SK-N-SH (cell line): Measurements from ENCODE around the gene SERPINB10. TPM values are rescaled to one million over a fixed set of nuclear protein-coding genes. Genes with fewer than 3 reads are reported as not detected.

Experiments used
- CTCF ChIA-PET: fragments of 300-600, 350-600 bp; formaldehyde crosslinking; extraction: SDS; loops from one replicate; lab custom pipeline; 2021; lab: Yijun Ruan, JAX
- POLR2A ChIA-PET: fragments of 350-600 bp; sonication (Branson Sonifier 250); formaldehyde crosslinking; extraction: SDS; loops from one replicate; lab custom pipeline; 2020; ENCODE audit warnings: antibody characterized with exemption, inconsistent platforms; lab: Yijun Ruan, JAX
- DNase-seq: peaks from one replicate; pipeline ENCODE4 v3.0.0; 2012
- H2AFZ ChIP-seq: fragments of 200-600 bp; sonication (generic); 2 replicates; pipeline ENCODE4 v1.8.1; 2016; ENCODE audit warnings: antibody characterized with exemption, mild to moderate bottlenecking, low read depth
- H3F3A ChIP-seq: fragments of 200-600 bp; sonication (generic); replicated peaks from 2 replicates; pipeline ENCODE3; 2016; ENCODE audit warnings: antibody characterized with exemption, mild to moderate bottlenecking; ENCODE audit not compliant: insufficient read depth
- H3K27ac ChIP-seq, 2 experiments: fragments of 200-500 bp in 1 of 2; fragments of 200-600 bp in 1 of 2; sonication (Bioruptor generic) in 1 of 2; sonication (generic), shearing (Covaris generic) in 1 of 2; 2 replicates each; pipeline versions ENCODE4 v1.5.1 to v1.6.1; 2014 to 2016; ENCODE audit warnings: low read depth in 2 of 2, inconsistent platforms in 1 of 2, low read length in 1 of 2, mild to moderate bottlenecking in 1 of 2, mixed read lengths in 1 of 2
- H3K27me3 ChIP-seq: fragments of 200-600 bp; sonication (generic), shearing (Covaris generic); 2 replicates; pipeline ENCODE4 v1.6.1; 2016; ENCODE audit warnings: mixed run types; ENCODE audit not compliant: insufficient read depth
- H3K36me3 ChIP-seq, 2 experiments: fragments of 200-500 bp in 1 of 2; fragments of 200-600 bp in 1 of 2; sonication (Bioruptor generic) in 1 of 2; sonication (generic) in 1 of 2; replicated peaks in 1 of 2; 2 replicates each; pipeline versions ENCODE3 to v1.5.1; 2014 to 2016; ENCODE audit warnings: low read length in 1 of 2, mild to moderate bottlenecking in 1 of 2; ENCODE audit not compliant: insufficient read depth in 2 of 2, control insufficient read depth in 1 of 2
- H3K4me1 ChIP-seq, 2 experiments: fragments of 200-500 bp in 1 of 2; fragments of 200-600 bp in 1 of 2; sonication (Bioruptor generic) in 1 of 2; sonication (generic), shearing (Covaris generic) in 1 of 2; 2 replicates each; pipeline versions ENCODE4 v1.5.1 to v1.6.1; 2014 to 2016; ENCODE audit warnings: low read depth in 1 of 2, low read length in 1 of 2, mixed run types in 1 of 2; ENCODE audit not compliant: insufficient read depth in 2 of 2, control insufficient read depth in 1 of 2
- H3K4me2 ChIP-seq: fragments of 200-600 bp; sonication (generic), shearing (Covaris generic); 2 replicates; pipeline ENCODE4 v1.6.1; 2017; ENCODE audit warnings: mixed run types
- H3K4me3 ChIP-seq, 2 experiments: fragments of 200-500 bp in 1 of 2; fragments of 200-600 bp in 1 of 2; sonication (Bioruptor generic) in 1 of 2; sonication (generic), shearing (Covaris generic) in 1 of 2; 2 replicates each; pipeline versions ENCODE4 v1.5.1 to v1.8.1; 2014 to 2016; ENCODE audit warnings: low read depth in 2 of 2, inconsistent platforms in 1 of 2, low read length in 1 of 2, mild to moderate bottlenecking in 1 of 2, mixed read lengths in 1 of 2, moderate library complexity in 1 of 2
- H3K79me2 ChIP-seq: fragments of 200-600 bp; sonication (generic); 2 replicates; pipeline ENCODE4 v1.8.1; 2017; ENCODE audit warnings: mild to moderate bottlenecking; ENCODE audit not compliant: insufficient read depth
- H3K9ac ChIP-seq: fragments of 200-600 bp; sonication (generic); 2 replicates; pipeline ENCODE4 v1.6.1; 2017; ENCODE audit warnings: mixed run types
- H3K9me2 ChIP-seq: fragments of 200-600 bp; sonication (generic); 2 replicates; pipeline ENCODE4 v1.6.1; 2017; ENCODE audit warnings: mixed run types
- H3K9me3 ChIP-seq: fragments of 200-600 bp; sonication (generic); 2 replicates; pipeline ENCODE4 v1.6.1; 2017; ENCODE audit warnings: mixed run types, mild to moderate bottlenecking, moderate library complexity
- H4K20me1 ChIP-seq: fragments of 200-600 bp; sonication (generic); 2 replicates; pipeline ENCODE4 v1.6.1; 2017; ENCODE audit warnings: mild to moderate bottlenecking, mixed run types; ENCODE audit not compliant: insufficient read depth
- CTCF ChIP-seq: fragments of 200-600 bp; sonication (generic); IDR thresholded peaks from 2 replicates; pipeline ENCODE4 v1.6.1; 2017; ENCODE audit warnings: antibody characterized with exemption, mild to moderate bottlenecking, moderate library complexity
- ELF1 ChIP-seq: IDR thresholded peaks from 2 replicates; pipeline ENCODE4 v1.4.0; 2012
- EZH2phosphoT487 ChIP-seq: fragments of 200-600 bp; sonication (generic); IDR thresholded peaks from 2 replicates; pipeline ENCODE4 v1.6.1; 2017; ENCODE audit warnings: low read depth, mixed run types, mild to moderate bottlenecking, antibody characterized with exemption, moderate library complexity, borderline replicate concordance
- FOXJ3 ChIP-seq: sonication (generic); formaldehyde crosslinking; IDR thresholded peaks from 2 replicates; pipeline ENCODE4 v1.5.1; 2020; ENCODE audit warnings: mild to moderate bottlenecking, missing genetic modification reagents
- JUND ChIP-seq: IDR thresholded peaks from 2 replicates; pipeline ENCODE4 v1.4.0; 2012
- NFIC ChIP-seq: IDR thresholded peaks from 2 replicates; pipeline ENCODE4 v1.4.0; 2012; ENCODE audit warnings: borderline replicate concordance
- NRF1 ChIP-seq: IDR thresholded peaks from 2 replicates; pipeline ENCODE4 v1.6.1; 2012; ENCODE audit warnings: low read depth, mild to moderate bottlenecking, low read length
- PBX3 ChIP-seq: IDR thresholded peaks from 2 replicates; pipeline ENCODE4; 2012
- POLR2AphosphoS5 ChIP-seq: IDR thresholded peaks from 2 replicates; pipeline ENCODE4 v1.6.1; 2012; ENCODE audit warnings: low read depth, low read length
- RAD21 ChIP-seq: IDR thresholded peaks from 2 replicates; pipeline ENCODE4 v1.6.1; 2012; ENCODE audit warnings: mild to moderate bottlenecking, low read length
- RCOR1 ChIP-seq: fragments of 150-350 bp; IDR thresholded peaks from 2 replicates; pipeline ENCODE4 v1.6.1; 2017; ENCODE audit warnings: antibody characterized with exemption, low read length
- REST ChIP-seq: IDR thresholded peaks from 2 replicates; pipeline ENCODE4 v1.6.1; 2012; ENCODE audit warnings: mild to moderate bottlenecking, low read depth, low read length, moderate library complexity
- RFX5 ChIP-seq: IDR thresholded peaks from 2 replicates; pipeline ENCODE4 v1.6.1; 2012; ENCODE audit warnings: mild to moderate bottlenecking, improper control_type of control experiment, low read length
- RXRA ChIP-seq: IDR thresholded peaks from 2 replicates; pipeline ENCODE4 v1.4.0; 2012; ENCODE audit warnings: low read depth, mild to moderate bottlenecking, borderline replicate concordance
- SIN3A ChIP-seq: IDR thresholded peaks from 2 replicates; pipeline ENCODE4 v1.6.1; 2012; ENCODE audit warnings: low read depth, mild to moderate bottlenecking, low read length, moderate library complexity, borderline replicate concordance
- SMC3 ChIP-seq: IDR thresholded peaks from 2 replicates; pipeline ENCODE4 v1.6.1; 2012; ENCODE audit warnings: low read depth, low read length, improper control_type of control experiment
- TEAD4 ChIP-seq: IDR thresholded peaks from 2 replicates; pipeline ENCODE4 v1.4.0; 2012; ENCODE audit warnings: mild to moderate bottlenecking, borderline replicate concordance; ENCODE audit not compliant: insufficient read depth
- USF1 ChIP-seq: IDR thresholded peaks from 2 replicates; pipeline ENCODE4 v1.4.0; 2012; ENCODE audit warnings: low read depth, borderline replicate concordance
- USF2 ChIP-seq: fragments of 150-350 bp; IDR thresholded peaks from 2 replicates; pipeline ENCODE4 v1.6.1; 2017; ENCODE audit warnings: antibody characterized with exemption, low read length, low read depth, borderline replicate concordance
- WGBS: methylation state at CpG from one replicate; pipeline ENCODE4 v1.1.6; 2017; ENCODE audit warnings: low lambda C conversion rate; 5-methylcytosine and 5-hydroxymethylcytosine counted together
- polyA plus RNA-seq, 3 experiments: library from polyadenylated mRNA; depleted of rRNA; stranded (reverse); fragments of >200 nt; gene quantifications; 2 replicates each; pipeline ENCODE4 v1.2.3, GENCODE V29; 2012

The SERPINB10 gene
- polyA plus RNA-seq, 1 of the 3 experiments (the other 2 are of a cell fraction), result 0.10 TPM

GRCh38 chr18:63965716-63966330 is 58.1 kb downstream of the SERPINB10 start:
- Histone ChIP-seq H3K36me3 (no peaks in the 10 kb centered on the region), H3K4me1 (peaks cover 0 to 8% of the 10 kb centered on the region in 2 experiments; a peak in 3 of 4 replicates), H3K27ac (no peak overlapping the region), H3K9ac (no peak overlapping the region), H3K4me2 (no peak overlapping the region), H3K9me3 (no peaks in the 10 kb centered on the region), H3F3A (peaks cover 7% of the 10 kb centered on the region), H3K9me2 (no peaks in the 10 kb centered on the region), H2AFZ (no peak overlapping the region), H3K4me3 (no peak overlapping the region), H4K20me1 (no peaks in the 10 kb centered on the region), H3K79me2 (no peaks in the 10 kb centered on the region), H3K27me3 (peaks cover 6% of the 10 kb centered on the region; the same call in 1 of the 2 replicates)
- TF ChIP-seq RXRA (no peak), NFIC (no peak), USF2 (no peak), FOXJ3 (CRISPR knock-in tag) (no peak), RAD21 (no peak), SIN3A (no peak), SMC3 (no peak), CTCF (no peak), PBX3 (no peak), REST (no peak), POLR2AphosphoS5 (no peak), NRF1 (no peak), RFX5 (no peak), RCOR1 (no peak), USF1 (no peak), JUND (no peak), ELF1 (no peak), EZH2phosphoT487 (no peak), TEAD4 (no peak)
- WGBS, result 54% methylated on average over 5 of the region's 5 CpGs
- CTCF ChIA-PET, result interaction anchor here (0.9 kb wide), 1 partner anchor 29 kb away, joined by 3 read pairs; no protein-coding TSS in a partner anchor
- POLR2A ChIA-PET, result no interaction called here
- DNase-seq, result no peak
